SK-N-SH (cell line): ENCODE results near the gene GPRASP1.

ENCODE experiments used
- CTCF ChIP-seq: fragments of 200-600 bp; sonication (generic); IDR thresholded peaks from 2 replicates; pipeline ENCODE4 v1.6.1; 2017; ENCODE audit warnings: antibody characterized with exemption, mild to moderate bottlenecking, moderate library complexity
- EP300 ChIP-seq, 2 experiments: IDR thresholded peaks; 2 replicates each; pipeline versions ENCODE4 v1.4.0 to v1.6.1; 2012; ENCODE audit warnings: borderline replicate concordance in 1 of 2, low read depth in 1 of 2, low read length in 1 of 2
- FOSL2 ChIP-seq: IDR thresholded peaks from 2 replicates; pipeline ENCODE4 v1.4.0; 2012; ENCODE audit warnings: low read depth, mild to moderate bottlenecking, moderate library complexity, borderline replicate concordance
- GABPA ChIP-seq: IDR thresholded peaks from 2 replicates; pipeline ENCODE4 v1.4.0; 2012; ENCODE audit warnings: low read depth, mild to moderate bottlenecking
- JUND ChIP-seq: IDR thresholded peaks from 2 replicates; pipeline ENCODE4 v1.4.0; 2012
- MEF2A ChIP-seq: IDR thresholded peaks from 2 replicates; pipeline ENCODE4 v1.4.0; 2012; ENCODE audit warnings: low read depth, borderline replicate concordance
- POLR2AphosphoS5 ChIP-seq: IDR thresholded peaks from 2 replicates; pipeline ENCODE4 v1.6.1; 2012; ENCODE audit warnings: low read depth, low read length
- REST ChIP-seq: IDR thresholded peaks from 2 replicates; pipeline ENCODE4 v1.6.1; 2012; ENCODE audit warnings: mild to moderate bottlenecking, low read depth, low read length, moderate library complexity
- RXRA ChIP-seq: IDR thresholded peaks from 2 replicates; pipeline ENCODE4 v1.4.0; 2012; ENCODE audit warnings: low read depth, mild to moderate bottlenecking, borderline replicate concordance
- SIN3A ChIP-seq: IDR thresholded peaks from 2 replicates; pipeline ENCODE4 v1.6.1; 2012; ENCODE audit warnings: low read depth, mild to moderate bottlenecking, low read length, moderate library complexity, borderline replicate concordance
- TAF1 ChIP-seq: IDR thresholded peaks from 2 replicates; pipeline ENCODE4 v1.6.1; 2012; ENCODE audit warnings: low read depth, mild to moderate bottlenecking, low read length, moderate library complexity, borderline replicate concordance
- YY1 ChIP-seq: IDR thresholded peaks from 2 replicates; pipeline ENCODE4 v1.4.0; 2012; ENCODE audit warnings: low read depth, mild to moderate bottlenecking
- ZBTB33 ChIP-seq: IDR thresholded peaks from 2 replicates; pipeline ENCODE4 v1.4.0; 2012; ENCODE audit warnings: low read depth, borderline replicate concordance

GRCh38 chrX:102659790-102660757 is 8.8 kb downstream of the GPRASP1 start:
- peak; percentile 29; the same call in 1 of the 2 replicates for TF ChIP-seq CTCF
- TF ChIP-seq GABPA: no peak
- no peak for TF ChIP-seq YY1
- no peak for TF ChIP-seq FOSL2
- no peak for TF ChIP-seq REST
- peak; percentile 87 for TF ChIP-seq SIN3A
- TF ChIP-seq RXRA: no peak
- TF ChIP-seq ZBTB33: no peak
- TF ChIP-seq MEF2A: no peak
- peak; percentile 39; the same call in 1 of the 2 replicates for TF ChIP-seq POLR2AphosphoS5
- no peak for TF ChIP-seq JUND
- no peak for TF ChIP-seq TAF1
- TF ChIP-seq EP300 (IDR thresholded peaks at IDR 0.05; ENCODE audit: borderline replicate concordance in 1 of 2, low read depth in 1 of 2, low read length in 1 of 2): no peak
